ENCODE data around the gene HRC.

GRCh38 chr19:49160450-49161189 lies 5.4 kb upstream of the HRC start:
- TF ChIP-seq POLR2A (IDR thresholded peaks at IDR 0.05; ENCODE audit: control extremely low read depth in 1 of 2, low read depth in 2 of 2, low read length in 2 of 2) (no peak), RFX5 (IDR thresholded peaks at IDR 0.05; ENCODE audit: borderline replicate concordance, low read depth, low read length) (no peak), EP300 (IDR thresholded peaks at IDR 0.05; ENCODE audit: borderline replicate concordance in 1 of 2, low read depth in 2 of 2, low read length in 2 of 2) (no peak), EZH2 (IDR thresholded peaks at IDR 0.05; ENCODE audit: low read depth, low read length, severe bottlenecking) (no peak), POLR2AphosphoS5 (IDR thresholded peaks at IDR 0.05; ENCODE audit: low read depth, low read length) (no peak), RNF2 (IDR thresholded peaks at IDR 0.05; ENCODE audit: borderline replicate concordance, low read depth, low read length, missing control alignments, poor library complexity, severe bottlenecking) (no peak), CEBPB (IDR thresholded peaks at IDR 0.05; ENCODE audit: low read depth, low read length) (no peak), RXRA (IDR thresholded peaks at IDR 0.05; ENCODE audit: insufficient read depth, low read depth, low read length) (no peak), SIX5 (IDR thresholded peaks at IDR 0.05; ENCODE audit: low read depth, low read length) (no peak)
- TF ChIP-seq, protein P1, sequence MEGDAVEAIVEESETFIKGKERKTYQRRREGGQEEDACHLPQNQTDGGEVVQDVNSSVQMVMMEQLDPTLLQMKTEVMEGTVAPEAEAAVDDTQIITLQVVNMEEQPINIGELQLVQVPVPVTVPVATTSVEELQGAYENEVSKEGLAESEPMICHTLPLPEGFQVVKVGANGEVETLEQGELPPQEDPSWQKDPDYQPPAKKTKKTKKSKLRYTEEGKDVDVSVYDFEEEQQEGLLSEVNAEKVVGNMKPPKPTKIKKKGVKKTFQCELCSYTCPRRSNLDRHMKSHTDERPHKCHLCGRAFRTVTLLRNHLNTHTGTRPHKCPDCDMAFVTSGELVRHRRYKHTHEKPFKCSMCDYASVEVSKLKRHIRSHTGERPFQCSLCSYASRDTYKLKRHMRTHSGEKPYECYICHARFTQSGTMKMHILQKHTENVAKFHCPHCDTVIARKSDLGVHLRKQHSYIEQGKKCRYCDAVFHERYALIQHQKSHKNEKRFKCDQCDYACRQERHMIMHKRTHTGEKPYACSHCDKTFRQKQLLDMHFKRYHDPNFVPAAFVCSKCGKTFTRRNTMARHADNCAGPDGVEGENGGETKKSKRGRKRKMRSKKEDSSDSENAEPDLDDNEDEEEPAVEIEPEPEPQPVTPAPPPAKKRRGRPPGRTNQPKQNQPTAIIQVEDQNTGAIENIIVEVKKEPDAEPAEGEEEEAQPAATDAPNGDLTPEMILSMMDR (IDR thresholded peaks at IDR 0.05; ENCODE audit: control extremely low read depth in 1 of 3, insufficient read depth in 1 of 3, low read depth in 1 of 3, low read length in 3 of 3): no peak

Data from H1 (cell line).